ENCODE results near the gene HECTD1. TPM values are rescaled to one million over a fixed set of nuclear protein-coding genes. Genes with fewer than 3 reads are reported as not detected.
"Not testable (repeated sequence)": the region's sequence is repeated elsewhere in the genome, so short reads cannot be mapped to it uniquely, and the experiment has no call there.

The HECTD1 gene
- total RNA-seq, 1 donor from 2014 or later: 153 TPM

GRCh38 chr14:31232081-31232480 lies 24.5 kb upstream of the HECTD1 start:
- no peak overlapping the region for H3K4me3 ChIP-seq
- no peaks in the 10 kb centered on the region for H3K79me2 ChIP-seq (ENCODE audit: low read depth)
- H3K4me2 ChIP-seq: no peak overlapping the region
- peaks cover 6% of the 10 kb centered on the region for H3K4me1 Mint-ChIP-seq
- H2AFZ ChIP-seq (replicated peaks): no peak overlapping the region
- no peak overlapping the region for H3K27ac Mint-ChIP-seq
- H3K9ac ChIP-seq: no peak overlapping the region
- H3K4me1 ChIP-seq: peaks cover 4% of the 10 kb centered on the region
- no peaks in the 10 kb centered on the region for H3K27me3 Mint-ChIP-seq (ENCODE audit: insufficient read depth, low read depth)
- no peaks in the 10 kb centered on the region for H3K9me3 ChIP-seq (ENCODE audit: low read depth)
- H3K27me3 ChIP-seq: no peaks in the 10 kb centered on the region
- DNase-seq (ENCODE audit: low spot score): no peak
- H4K20me1 ChIP-seq (ENCODE audit: low read depth): no peaks in the 10 kb centered on the region
- no peaks in the 10 kb centered on the region for H3K36me3 Mint-ChIP-seq
- no peak overlapping the region for H3K4me3 Mint-ChIP-seq
- no peaks in the 10 kb centered on the region for H3F3A ChIP-seq (ENCODE audit: low read depth)
- no peak for TF ChIP-seq EZH2phosphoT487 (IDR thresholded peaks at IDR 0.05)
- TF ChIP-seq, protein P1, sequence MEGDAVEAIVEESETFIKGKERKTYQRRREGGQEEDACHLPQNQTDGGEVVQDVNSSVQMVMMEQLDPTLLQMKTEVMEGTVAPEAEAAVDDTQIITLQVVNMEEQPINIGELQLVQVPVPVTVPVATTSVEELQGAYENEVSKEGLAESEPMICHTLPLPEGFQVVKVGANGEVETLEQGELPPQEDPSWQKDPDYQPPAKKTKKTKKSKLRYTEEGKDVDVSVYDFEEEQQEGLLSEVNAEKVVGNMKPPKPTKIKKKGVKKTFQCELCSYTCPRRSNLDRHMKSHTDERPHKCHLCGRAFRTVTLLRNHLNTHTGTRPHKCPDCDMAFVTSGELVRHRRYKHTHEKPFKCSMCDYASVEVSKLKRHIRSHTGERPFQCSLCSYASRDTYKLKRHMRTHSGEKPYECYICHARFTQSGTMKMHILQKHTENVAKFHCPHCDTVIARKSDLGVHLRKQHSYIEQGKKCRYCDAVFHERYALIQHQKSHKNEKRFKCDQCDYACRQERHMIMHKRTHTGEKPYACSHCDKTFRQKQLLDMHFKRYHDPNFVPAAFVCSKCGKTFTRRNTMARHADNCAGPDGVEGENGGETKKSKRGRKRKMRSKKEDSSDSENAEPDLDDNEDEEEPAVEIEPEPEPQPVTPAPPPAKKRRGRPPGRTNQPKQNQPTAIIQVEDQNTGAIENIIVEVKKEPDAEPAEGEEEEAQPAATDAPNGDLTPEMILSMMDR (IDR thresholded peaks at IDR 0.05): no peak
- TF ChIP-seq EZH2 (IDR thresholded peaks at IDR 0.05): no peak
- H3K9me3 Mint-ChIP-seq: no peaks in the 10 kb centered on the region
- H3K36me3 ChIP-seq: no peaks in the 10 kb centered on the region
- H3K27ac ChIP-seq: no peak overlapping the region

GRCh38 chr14:31231272-31231671 lies 23.7 kb upstream of the HECTD1 start:
- H3K36me3 ChIP-seq; H3K36me3 Mint-ChIP-seq; H3K4me1 Mint-ChIP-seq; H4K20me1 ChIP-seq (ENCODE audit: low read depth); H3K27ac ChIP-seq; H3K9me3 ChIP-seq (ENCODE audit: low read depth); H3K79me2 ChIP-seq (ENCODE audit: low read depth); H3K4me3 Mint-ChIP-seq; H3K4me2 ChIP-seq; H3K9ac ChIP-seq; H3K27me3 ChIP-seq; H2AFZ ChIP-seq (replicated peaks); H3K27ac Mint-ChIP-seq; H3K4me1 ChIP-seq; DNase-seq (ENCODE audit: low spot score); H3K9me3 Mint-ChIP-seq; H3K27me3 Mint-ChIP-seq (ENCODE audit: insufficient read depth, low read depth); H3K4me3 ChIP-seq; H3F3A ChIP-seq (ENCODE audit: low read depth): not testable (repeated sequence)

- Mint-ChIP-seq H3K36me3 (no peaks in the 10 kb centered on the region), H3K27me3 (ENCODE audit: insufficient read depth, low read depth) (no peaks in the 10 kb centered on the region), H3K9me3 (no peaks in the 10 kb centered on the region), H3K27ac (no peak overlapping the region), H3K4me1 (peaks cover 6% of the 10 kb centered on the region), H3K4me3 (no peak overlapping the region)
- Histone ChIP-seq H4K20me1 (ENCODE audit: low read depth) (no peaks in the 10 kb centered on the region), H3K9me3 (ENCODE audit: low read depth) (no peaks in the 10 kb centered on the region), H3K36me3 (no peaks in the 10 kb centered on the region), H3K4me3 (no peak overlapping the region), H3K79me2 (ENCODE audit: low read depth) (no peaks in the 10 kb centered on the region), H3K4me1 (peaks cover 4% of the 10 kb centered on the region), H3K9ac (no peak overlapping the region), H3K4me2 (no peak overlapping the region), H3K27ac (no peak overlapping the region), H2AFZ (replicated peaks) (no peak overlapping the region), H3F3A (ENCODE audit: low read depth) (no peaks in the 10 kb centered on the region), H3K27me3 (no peaks in the 10 kb centered on the region)
- TF ChIP-seq EZH2phosphoT487 (IDR thresholded peaks at IDR 0.05) (no peak), EZH2 (IDR thresholded peaks at IDR 0.05) (no peak)
- TF ChIP-seq, protein P1 (IDR thresholded peaks at IDR 0.05): no peak
- DNase-seq (ENCODE audit: low spot score): no peak
Observed at GRCh38 chr14:31230573-31230958, 23.0 kb upstream of the HECTD1 start.

DNA sequence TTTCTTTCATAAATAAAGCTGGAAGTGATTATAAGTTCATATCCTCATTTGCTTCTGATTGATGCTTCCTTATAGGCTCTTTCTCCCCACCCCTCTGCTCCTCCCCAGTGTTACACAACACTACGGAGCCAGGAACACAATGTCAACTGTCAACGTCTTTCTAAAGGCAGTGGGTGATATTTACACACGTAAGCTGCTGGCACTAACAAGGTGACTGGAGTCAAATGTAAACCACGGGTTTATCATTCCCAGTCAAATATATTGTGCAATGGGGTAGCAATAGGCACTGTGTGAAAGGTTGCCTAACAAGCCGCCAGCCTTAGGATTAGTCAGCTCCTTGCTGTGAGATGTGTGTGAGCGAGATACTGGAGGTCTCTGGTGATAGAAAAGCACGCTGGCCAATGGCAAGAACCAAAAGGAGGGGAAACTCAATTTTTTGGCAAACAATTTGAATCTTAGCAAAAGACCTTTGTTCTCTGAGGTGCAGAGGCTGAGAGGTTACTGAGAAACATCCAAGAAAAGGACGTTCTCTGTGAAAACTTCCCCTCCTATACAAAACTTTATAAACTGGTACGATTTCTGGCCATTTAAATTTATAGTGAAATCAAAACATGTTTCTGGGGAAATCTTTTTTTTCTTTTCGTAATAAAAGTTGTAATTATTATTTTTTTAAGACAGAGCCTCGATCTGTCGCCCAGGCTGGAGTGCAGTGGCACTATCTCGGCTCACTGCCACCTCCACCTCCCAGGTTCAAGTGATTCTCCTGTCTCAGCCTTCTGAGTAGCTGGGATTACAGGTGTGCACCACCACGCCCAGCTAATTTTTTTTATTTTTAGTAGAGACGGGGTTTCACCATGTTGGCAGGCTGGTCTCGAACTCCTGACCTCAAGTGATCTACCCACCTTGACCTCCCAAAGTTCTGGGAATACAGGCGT lies 22.3 kb upstream of the HECTD1 start:
- H3K36me3 ChIP-seq: no peaks in the 10 kb centered on the region
- Mint-ChIP-seq H3K27ac (no peak overlapping the region), H3K4me1 (peaks cover 6% of the 10 kb centered on the region), H3K36me3 (no peaks in the 10 kb centered on the region), H3K4me3 (peak overlapping the region; percentile 52), H3K9me3 (no peaks in the 10 kb centered on the region), H3K27me3 (ENCODE audit: insufficient read depth, low read depth) (no peaks in the 10 kb centered on the region)
- H2AFZ ChIP-seq (replicated peaks): peak overlapping the region; percentile 1
- H3K4me2 ChIP-seq: peak overlapping the region; percentile 51
- peak overlapping the region; percentile 1 for H3K4me3 ChIP-seq
- H3K4me1 ChIP-seq: peaks cover 4% of the 10 kb centered on the region
- H4K20me1 ChIP-seq (ENCODE audit: low read depth): no peaks in the 10 kb centered on the region
- TF ChIP-seq EZH2phosphoT487 (IDR thresholded peaks at IDR 0.05) (no peak), EZH2 (IDR thresholded peaks at IDR 0.05) (no peak)
- TF ChIP-seq, protein P1 (IDR thresholded peaks at IDR 0.05): no peak
- no peaks in the 10 kb centered on the region for H3K9me3 ChIP-seq (ENCODE audit: low read depth)
- H3K9ac ChIP-seq: no peak overlapping the region
- no peaks in the 10 kb centered on the region for H3K27me3 ChIP-seq
- H3K27ac ChIP-seq: no peak overlapping the region
- DNase-seq (ENCODE audit: low spot score): peak; percentile 70
- H3K79me2 ChIP-seq (ENCODE audit: low read depth): no peaks in the 10 kb centered on the region
- H3F3A ChIP-seq (ENCODE audit: low read depth): no peaks in the 10 kb centered on the region

All from neural progenitor cell (in vitro differentiated cells).